Measurements from ENCODE around the gene ZNF75A.

DNA sequence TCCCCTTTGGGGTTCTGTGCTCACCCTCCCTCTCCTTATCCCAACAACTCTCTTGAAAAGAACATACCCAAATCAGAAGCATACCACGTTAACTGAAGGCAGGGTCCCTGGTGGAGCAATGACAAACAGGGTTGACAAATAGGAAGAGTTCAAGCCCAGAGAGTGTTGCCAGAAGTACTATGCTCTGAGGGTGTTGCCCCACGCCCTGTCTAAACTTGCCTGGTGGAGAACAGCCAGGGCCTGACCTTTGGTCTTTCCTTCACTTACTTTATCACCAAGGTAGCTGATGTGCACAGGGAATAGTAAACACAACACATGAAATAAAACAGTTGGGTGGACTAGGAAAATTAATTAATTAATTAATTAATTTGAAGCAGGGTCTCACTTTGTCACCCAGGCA is 23.3 kb downstream of the ZNF75A start:
- TF ChIP-seq, protein P1, sequence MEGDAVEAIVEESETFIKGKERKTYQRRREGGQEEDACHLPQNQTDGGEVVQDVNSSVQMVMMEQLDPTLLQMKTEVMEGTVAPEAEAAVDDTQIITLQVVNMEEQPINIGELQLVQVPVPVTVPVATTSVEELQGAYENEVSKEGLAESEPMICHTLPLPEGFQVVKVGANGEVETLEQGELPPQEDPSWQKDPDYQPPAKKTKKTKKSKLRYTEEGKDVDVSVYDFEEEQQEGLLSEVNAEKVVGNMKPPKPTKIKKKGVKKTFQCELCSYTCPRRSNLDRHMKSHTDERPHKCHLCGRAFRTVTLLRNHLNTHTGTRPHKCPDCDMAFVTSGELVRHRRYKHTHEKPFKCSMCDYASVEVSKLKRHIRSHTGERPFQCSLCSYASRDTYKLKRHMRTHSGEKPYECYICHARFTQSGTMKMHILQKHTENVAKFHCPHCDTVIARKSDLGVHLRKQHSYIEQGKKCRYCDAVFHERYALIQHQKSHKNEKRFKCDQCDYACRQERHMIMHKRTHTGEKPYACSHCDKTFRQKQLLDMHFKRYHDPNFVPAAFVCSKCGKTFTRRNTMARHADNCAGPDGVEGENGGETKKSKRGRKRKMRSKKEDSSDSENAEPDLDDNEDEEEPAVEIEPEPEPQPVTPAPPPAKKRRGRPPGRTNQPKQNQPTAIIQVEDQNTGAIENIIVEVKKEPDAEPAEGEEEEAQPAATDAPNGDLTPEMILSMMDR (IDR thresholded peaks at IDR 0.05), result no peak
- no peak for TF ChIP-seq POLR2A (IDR thresholded peaks at IDR 0.05)

Data from gastroesophageal sphincter (tissue), 3 donors.